ENCODE measurements around the gene CST4.
"Not testable (repeated sequence)": the region's sequence is repeated elsewhere in the genome, so short reads cannot be mapped to it uniquely, and the experiment has no call there.

The CST4 gene

DNA sequence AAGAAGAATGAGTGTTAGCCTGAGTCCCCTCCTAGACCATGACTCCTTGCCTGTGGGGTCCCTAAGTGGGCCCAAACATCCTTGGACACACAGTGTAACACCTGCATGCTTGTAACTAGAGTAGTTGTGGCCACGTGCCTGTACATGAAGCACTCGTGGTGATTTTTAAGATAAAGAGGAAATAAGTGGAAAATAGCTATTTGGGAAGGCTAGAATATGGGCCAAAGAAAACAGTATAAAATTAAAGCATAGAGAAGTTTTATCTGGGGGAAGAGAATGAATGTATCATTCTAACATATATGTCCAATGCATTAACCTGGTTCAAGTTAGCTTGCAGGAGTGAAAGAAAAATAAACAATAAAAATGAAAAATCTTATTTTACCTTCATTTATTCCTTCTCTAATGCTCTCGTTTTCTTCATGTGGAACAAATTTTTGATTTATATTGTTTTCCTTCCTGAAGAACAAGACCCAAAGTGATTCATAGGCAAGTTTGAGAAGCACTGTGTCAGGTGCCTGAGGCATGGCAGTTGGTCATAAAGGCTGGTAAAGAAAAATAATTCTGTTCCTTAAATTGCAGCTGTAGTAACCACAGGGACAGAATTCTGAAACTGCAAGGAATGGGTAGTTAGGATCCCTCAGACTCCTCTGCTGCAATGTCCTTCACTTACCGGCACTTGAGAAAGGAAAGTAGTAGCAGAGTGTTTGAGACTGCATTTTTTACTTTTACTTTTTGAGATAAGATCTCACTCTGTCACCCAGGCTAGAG is 42.5 kb downstream of the CST4 start:
- H3K4me1 Mint-ChIP-seq, result no peaks in the 10 kb centered on the region
- H3K36me3 Mint-ChIP-seq, result no peaks in the 10 kb centered on the region
- ATAC-seq, result no peak
- H3K4me3 Mint-ChIP-seq, result no peak overlapping the region
- H3K27ac Mint-ChIP-seq, result no peak overlapping the region
- no peak for DNase-seq (ENCODE audit: low spot score in 2 of 2)
- no peaks in the 10 kb centered on the region for H3K9me3 Mint-ChIP-seq

DNA sequence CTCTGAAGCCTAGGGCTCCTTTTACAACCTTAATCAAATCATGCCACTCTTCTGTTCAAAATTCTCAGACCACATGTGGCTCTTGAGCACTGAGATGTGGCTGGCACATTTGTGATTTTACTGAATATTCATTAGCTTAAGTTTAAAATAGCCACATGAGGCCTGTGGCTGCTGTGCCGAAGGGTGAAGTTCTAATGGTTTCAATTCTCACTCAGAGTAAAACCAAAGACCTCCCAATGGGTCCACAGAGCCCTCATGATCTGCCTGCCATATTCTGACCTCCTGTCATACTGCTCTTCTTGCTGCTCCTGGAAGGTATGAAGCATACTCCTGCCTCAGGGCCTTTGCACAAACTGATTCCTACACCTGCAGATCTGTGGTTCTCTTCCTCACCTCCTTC is 43.3 kb downstream of the CST4 start:
- H3K4me3 Mint-ChIP-seq, result no peak overlapping the region
- H3K4me1 Mint-ChIP-seq, result no peaks in the 10 kb centered on the region
- no peak overlapping the region for H3K27ac Mint-ChIP-seq
- H3K9me3 Mint-ChIP-seq, result no peaks in the 10 kb centered on the region
- ATAC-seq, result no peak
- DNase-seq (ENCODE audit: low spot score in 2 of 2), result no peak
- H3K36me3 Mint-ChIP-seq, result no peaks in the 10 kb centered on the region

DNA sequence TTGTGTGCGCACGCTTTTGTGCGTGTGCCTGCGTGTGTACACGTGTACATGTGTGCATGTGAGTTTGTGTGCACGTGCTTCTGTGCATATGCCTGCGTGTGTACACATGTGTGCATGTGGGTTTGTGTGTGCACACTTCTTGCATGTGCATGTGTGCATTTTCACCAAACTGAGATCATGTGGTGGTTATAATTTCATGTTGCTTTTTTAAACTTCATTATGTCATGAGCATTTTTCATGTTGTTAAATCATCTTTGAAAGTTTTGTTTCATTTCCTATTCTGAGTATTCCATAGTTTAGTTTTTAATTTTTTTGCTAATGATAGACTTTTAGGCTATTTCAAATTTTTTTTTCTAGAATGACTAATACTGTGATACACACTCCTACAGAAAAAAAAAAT is 44.7 kb downstream of the CST4 start:
- ATAC-seq (no peak), DNase-seq (ENCODE audit: low spot score in 2 of 2) (no peak)
- Mint-ChIP-seq H3K27ac (no peak overlapping the region), H3K9me3 (no peaks in the 10 kb centered on the region), H3K4me1 (no peaks in the 10 kb centered on the region), H3K36me3 (no peaks in the 10 kb centered on the region), H3K4me3 (no peak overlapping the region)

DNA sequence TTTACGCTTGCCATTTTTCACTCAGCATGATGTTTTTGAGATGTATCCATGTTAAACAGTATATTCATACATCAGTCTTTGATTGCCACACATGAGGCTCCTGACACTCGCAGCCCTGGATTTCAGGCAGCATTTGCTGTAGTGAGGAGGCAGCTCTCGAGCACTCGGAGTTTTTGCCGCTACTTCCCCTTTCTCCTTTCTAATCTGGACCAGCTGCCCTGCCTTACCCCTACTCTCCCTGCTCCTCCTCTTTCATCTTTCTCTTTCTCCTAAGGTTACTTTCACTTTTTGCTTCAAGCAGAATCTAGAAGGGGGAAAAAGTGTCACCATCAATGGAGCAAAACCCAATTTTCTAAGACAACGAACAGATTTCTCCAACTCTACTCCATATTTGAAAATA is 45.2 kb downstream of the CST4 start:
- no peak for ATAC-seq
- no peaks in the 10 kb centered on the region for H3K36me3 Mint-ChIP-seq
- no peaks in the 10 kb centered on the region for H3K9me3 Mint-ChIP-seq
- H3K4me3 Mint-ChIP-seq, result no peak overlapping the region
- H3K4me1 Mint-ChIP-seq, result no peaks in the 10 kb centered on the region
- DNase-seq (ENCODE audit: low spot score in 2 of 2), result no peak
- no peak overlapping the region for H3K27ac Mint-ChIP-seq

DNA sequence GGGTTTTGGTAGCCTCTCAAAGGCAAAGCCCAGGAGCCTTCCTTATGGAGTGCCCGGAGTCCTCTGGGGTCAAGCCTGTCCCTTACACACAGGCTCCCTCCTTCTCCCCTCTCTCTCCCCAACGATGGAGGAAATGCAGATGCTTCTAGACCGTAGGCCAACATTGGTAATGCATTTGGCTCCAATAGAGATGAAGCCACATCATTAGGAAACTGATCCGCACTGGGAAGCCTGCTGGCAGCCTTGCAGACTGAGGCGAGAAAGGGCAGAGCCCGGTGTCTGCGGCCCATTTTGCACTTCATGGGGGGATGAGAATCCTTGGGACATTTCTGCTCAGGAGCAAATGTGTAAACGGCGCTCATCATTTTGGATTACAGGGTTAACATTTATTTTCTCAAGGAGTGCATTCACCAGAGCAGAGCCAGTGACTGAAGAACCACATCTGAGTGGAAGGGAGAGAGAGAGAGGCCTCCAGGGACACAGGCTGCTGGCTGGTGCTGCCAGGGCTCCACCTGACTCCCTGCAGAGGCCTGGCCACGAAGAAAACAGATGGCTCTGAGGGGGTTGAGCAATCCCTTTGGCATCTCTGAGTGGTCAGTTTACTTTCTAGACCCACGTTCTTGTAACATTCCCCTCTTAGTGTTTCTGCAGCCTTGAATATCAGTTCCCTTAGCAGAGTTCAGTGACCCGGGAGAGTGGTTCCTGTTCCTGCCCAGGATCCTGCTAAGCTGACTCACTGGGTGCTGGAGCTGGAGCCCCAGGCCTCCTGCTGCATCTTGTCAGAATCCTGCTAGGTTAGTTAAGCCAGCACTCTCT is 46.7 kb downstream of the CST4 start:
- Mint-ChIP-seq H3K4me3 (no peak overlapping the region), H3K27ac (no peak overlapping the region), H3K9me3 (no peaks in the 10 kb centered on the region), H3K4me1 (no peaks in the 10 kb centered on the region), H3K36me3 (no peaks in the 10 kb centered on the region)
- ATAC-seq, result no peak
- no peak for DNase-seq (ENCODE audit: low spot score in 2 of 2)

DNA sequence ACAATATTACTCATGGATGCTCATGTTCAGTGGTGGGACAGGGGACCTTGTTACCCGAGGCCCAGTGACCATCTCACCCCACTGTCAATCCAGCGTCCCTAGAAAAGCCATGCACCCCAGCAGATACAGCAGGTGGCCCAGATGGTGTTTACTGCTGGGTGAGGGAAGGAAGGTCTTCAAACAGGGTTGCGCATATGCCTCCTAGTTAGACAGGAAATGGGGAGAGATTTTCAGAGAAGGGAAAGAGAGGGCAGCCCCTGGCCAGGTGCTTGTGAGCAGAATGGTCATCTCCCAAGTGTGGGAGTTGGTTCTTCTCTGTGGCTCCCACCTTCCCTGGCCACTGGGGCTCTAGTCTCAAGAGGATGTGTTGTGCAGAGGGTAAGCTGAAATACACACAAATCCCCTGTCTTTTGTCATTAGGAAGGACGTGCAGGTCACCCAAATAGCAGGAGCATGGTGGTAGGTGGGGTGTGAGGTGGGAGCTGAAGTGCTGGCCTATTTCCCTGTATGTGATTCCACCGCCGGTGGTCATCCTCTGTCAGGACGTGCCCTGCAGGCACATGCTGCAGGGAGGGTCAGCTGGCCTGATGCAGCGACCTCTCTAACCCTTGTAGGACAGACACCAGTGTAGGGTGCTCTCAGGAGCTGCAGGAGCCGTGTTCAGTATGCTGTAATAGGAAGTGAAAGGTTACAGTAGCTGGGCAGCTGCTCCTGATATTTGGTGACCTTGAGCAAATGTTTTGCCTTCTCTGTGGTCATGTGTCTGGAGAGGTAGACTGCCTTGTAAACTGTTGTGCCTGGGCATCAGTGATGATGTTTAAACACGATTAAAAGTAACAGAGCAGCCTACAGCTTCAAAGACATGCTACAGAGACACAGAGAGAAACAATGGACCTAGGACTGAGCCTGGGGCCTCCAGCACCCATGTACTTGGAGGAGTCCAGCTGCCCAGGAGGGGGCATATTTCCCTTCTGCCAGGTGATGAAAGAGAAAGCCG is 47.9 kb downstream of the CST4 start:
- Mint-ChIP-seq H3K36me3 (no peaks in the 10 kb centered on the region), H3K4me1 (no peaks in the 10 kb centered on the region), H3K4me3 (no peak overlapping the region), H3K9me3 (no peaks in the 10 kb centered on the region), H3K27ac (no peak overlapping the region)
- ATAC-seq, result no peak
- no peak for DNase-seq (ENCODE audit: low spot score in 2 of 2)

DNA sequence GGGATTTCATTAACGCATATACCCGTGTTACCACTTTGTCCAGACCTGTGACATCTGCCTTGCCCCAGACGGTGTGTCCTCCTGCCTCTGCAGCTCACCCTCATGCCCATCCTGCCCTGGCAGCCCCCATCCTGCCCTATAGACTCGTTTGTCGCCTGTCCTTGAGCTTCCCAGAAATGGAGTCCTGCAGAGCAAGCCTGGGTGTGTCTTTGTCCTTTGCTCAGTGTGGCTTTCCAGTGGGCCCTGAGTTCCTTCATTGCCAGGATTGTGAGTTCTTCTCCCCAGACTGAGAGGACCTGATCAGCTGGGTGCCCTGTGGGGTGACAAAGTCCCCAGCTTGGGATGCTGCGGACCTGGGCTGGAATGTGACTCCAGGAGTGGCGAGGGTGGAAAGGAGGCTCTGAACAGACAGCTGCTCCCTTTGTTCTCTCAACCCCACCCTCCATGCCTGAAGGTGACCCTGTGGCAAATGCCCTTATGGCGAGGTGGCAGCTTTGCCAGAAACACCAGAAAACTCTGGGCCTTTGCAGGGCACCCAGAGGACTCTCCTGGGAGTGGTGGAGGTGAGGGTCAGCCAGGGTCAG is 48.7 kb downstream of the CST4 start:
- ATAC-seq (no peak), DNase-seq (ENCODE audit: low spot score in 2 of 2) (no peak)
- no peak overlapping the region for H3K4me3 Mint-ChIP-seq
- H3K4me1 Mint-ChIP-seq, result no peaks in the 10 kb centered on the region
- no peak overlapping the region for H3K27ac Mint-ChIP-seq
- no peaks in the 10 kb centered on the region for H3K9me3 Mint-ChIP-seq
- no peaks in the 10 kb centered on the region for H3K36me3 Mint-ChIP-seq

DNA sequence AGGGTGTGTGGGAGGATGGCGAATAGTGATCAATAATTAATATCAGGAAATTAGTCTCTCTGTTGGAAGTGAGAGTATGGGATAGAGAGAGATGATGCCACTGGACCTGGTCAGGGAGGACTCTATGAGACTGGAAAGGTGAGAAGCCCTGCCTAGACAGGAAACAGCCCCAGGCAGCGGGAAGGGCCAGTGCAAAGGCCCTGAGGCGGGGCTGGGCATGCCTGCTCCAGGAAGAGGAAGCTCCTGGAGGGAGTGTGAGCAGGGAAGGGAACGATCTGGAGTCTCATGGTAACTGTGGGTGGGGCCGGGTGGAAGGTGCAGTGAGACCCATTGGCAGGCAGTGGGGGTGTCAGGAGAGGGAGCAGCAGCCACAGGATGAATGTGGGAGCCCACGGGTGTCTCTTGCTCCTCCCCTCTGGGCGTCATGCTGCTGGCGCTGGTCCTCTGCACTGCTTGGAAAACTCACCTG is 49.3 kb downstream of the CST4 start:
- no peaks in the 10 kb centered on the region for H3K9me3 Mint-ChIP-seq
- H3K4me1 Mint-ChIP-seq, result no peaks in the 10 kb centered on the region
- ATAC-seq (no peak), DNase-seq (ENCODE audit: low spot score in 2 of 2) (no peak)
- no peak overlapping the region for H3K27ac Mint-ChIP-seq
- H3K36me3 Mint-ChIP-seq, result no peaks in the 10 kb centered on the region
- H3K4me3 Mint-ChIP-seq, result no peak overlapping the region

DNA sequence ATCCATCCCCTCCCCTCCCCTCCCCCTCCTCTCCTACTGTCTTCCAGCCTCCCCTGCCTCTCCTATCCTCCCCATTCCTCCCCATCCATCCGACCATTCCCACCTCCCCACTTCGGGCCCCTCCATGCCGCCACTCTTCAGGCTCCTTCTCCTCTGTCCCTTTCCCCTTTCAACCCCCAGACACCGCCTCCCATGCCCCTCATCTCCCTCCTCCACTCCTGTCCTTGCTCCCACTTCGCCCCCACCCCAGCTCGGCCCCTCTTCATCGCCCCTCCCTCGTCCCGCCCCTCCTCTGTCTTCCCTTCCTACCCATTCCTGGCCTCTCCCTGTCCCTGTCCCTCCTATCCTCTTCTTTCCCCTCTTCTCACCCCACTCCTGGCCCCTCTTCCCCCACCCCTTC is 50.5 kb downstream of the CST4 start:
- no peaks in the 10 kb centered on the region for H3K4me1 Mint-ChIP-seq
- H3K9me3 Mint-ChIP-seq, result no peaks in the 10 kb centered on the region
- H3K27ac Mint-ChIP-seq, result no peak overlapping the region
- no peak overlapping the region for H3K4me3 Mint-ChIP-seq
- H3K36me3 Mint-ChIP-seq, result no peaks in the 10 kb centered on the region
- ATAC-seq (no peak), DNase-seq (ENCODE audit: low spot score in 2 of 2) (no peak)

DNA sequence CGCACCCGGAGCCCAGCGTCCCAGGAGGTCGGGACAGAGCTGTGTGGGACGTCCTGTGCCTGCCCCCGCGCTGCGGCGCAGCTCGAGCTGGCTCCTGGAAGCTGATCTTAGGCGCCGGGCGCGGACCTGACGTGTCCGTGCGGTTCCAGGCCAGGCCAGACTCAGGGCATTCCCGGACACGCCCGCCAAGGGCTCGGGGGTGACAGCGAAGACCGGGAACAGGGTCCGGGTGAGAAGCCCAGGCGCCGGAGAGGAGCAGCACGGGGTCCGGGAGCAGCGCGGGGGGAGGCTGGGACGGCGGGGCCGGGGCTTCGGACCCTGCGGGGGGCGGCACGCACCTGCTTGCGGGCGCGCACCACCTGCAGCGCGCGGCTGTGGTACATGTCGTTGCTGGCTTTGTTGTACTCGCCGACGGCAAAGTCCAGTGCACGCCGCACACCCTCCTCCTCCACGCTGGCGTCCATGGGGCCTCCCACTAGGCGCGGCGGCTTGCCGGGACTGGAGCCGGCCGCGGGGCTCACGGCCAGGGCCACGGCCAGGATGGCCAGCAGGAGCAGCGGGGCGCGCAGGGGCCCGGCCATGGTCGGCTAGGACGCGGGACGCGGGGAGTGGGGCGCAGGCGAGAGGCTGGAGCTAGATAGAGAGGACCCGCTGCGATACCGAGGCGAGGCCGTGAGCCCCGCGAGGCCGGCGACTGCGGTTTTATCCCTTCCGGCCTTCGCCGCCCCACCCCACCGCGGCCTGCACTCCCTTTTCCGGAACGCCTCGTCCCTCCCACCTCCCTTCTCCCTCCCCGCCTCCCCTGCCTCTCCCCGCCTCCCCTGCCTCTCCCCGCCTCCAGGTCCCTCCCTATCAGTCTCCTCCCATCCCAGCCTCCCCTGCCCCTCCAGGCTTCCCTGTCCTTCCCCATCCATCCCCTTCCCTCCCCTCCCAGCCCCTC is 51.3 kb downstream of the CST4 start, which contains the start of gene CST3:
TSS of gene CST3 (minus strand) at position 674 of the 940 bp plus-strand sequence. CDS start at position 581, 93 bp downstream.
- peak; percentile 4 for ATAC-seq
- Mint-ChIP-seq H3K36me3 (no peaks in the 10 kb centered on the region), H3K9me3 (no peaks in the 10 kb centered on the region), H3K4me1 (no peaks in the 10 kb centered on the region), H3K27ac (no peak within 1 kb of the TSS), H3K4me3 (peak within 1 kb of the TSS; percentile 52)
- no peak for DNase-seq (ENCODE audit: low spot score in 2 of 2)

DNA sequence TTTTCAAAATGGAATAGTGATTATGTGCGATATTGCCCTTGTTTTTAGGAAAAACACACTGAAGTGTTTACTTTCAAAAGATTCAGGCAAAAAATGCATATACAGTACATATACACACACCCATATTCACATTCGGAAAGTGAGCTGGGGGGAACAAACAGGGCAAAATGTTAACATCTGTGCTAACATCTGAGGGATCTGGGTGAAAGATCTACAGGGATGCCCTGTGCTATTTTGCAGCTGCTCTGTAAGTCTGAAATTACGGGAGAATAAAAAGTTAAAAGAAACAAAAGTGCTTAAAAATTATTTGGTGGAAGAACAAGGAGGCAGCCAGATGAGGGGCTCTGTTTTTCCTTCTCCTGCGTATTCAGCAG is 51.9 kb downstream of the CST4 start:
- H3K4me1 Mint-ChIP-seq, result no peaks in the 10 kb centered on the region
- H3K36me3 Mint-ChIP-seq, result no peaks in the 10 kb centered on the region
- no peak for ATAC-seq
- no peak for DNase-seq (ENCODE audit: low spot score in 2 of 2)
- no peaks in the 10 kb centered on the region for H3K9me3 Mint-ChIP-seq
- H3K4me3 Mint-ChIP-seq, result peak overlapping the region; percentile 52
- H3K27ac Mint-ChIP-seq, result no peak overlapping the region

DNA sequence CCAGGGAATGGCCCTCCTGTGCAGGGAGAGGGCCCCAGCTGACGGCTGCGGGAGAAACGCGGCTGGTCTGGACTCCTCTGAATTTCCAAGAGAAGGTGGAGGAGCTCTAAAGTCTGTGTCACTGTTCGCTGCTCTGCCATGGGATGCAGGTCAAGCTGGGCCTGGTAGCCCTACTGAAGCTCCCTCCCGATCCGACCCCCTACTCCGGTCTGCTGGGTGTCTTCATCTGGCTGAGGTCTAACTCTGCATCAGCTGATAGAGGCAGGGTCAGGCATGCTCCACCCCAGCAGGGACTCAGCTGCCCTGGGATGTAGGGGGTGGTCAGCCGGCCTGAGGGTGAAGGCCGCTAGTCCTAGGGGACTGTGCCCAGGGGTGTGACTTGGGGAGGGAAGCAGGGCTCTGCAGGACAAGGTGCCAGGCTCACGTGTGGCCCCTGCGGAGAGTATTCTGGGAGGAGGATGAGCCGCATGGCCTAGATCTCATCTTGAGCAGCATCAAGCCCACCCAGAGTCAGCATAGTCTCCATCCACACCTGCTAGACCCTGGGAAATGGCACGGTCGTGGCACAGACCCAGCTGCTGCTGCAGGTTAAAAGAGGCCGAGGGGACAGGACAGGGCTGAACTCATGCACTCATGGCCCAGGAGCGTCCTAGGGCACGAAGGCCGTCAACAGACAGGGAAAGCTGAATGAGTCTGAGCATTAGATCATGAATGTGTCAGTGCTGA is 52.5 kb downstream of the CST4 start:
- Mint-ChIP-seq H3K4me3 (peak overlapping the region; percentile 52), H3K36me3 (no peaks in the 10 kb centered on the region), H3K27ac (no peak overlapping the region), H3K9me3 (no peaks in the 10 kb centered on the region), H3K4me1 (no peaks in the 10 kb centered on the region)
- ATAC-seq, result no peak
- DNase-seq (ENCODE audit: low spot score in 2 of 2), result no peak

DNA sequence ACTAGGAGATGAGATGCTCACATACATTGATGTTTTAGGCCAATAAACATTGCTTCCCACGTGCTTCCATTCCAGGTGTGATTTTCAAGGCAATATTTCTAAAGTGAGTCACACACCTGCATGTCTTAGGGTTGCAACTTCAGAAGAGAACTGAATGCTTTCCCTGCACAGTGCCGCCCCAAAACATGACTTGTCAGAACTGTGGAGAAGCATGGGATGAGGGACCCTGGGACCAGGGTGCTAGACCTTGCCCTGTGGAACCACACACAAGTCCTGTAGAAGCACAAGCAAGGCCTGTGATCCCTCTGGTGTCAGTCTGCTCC is 53.1 kb downstream of the CST4 start:
- not testable (repeated sequence) for H3K36me3 Mint-ChIP-seq; H3K27ac Mint-ChIP-seq; DNase-seq (ENCODE audit: low spot score in 2 of 2); ATAC-seq; H3K4me3 Mint-ChIP-seq; H3K9me3 Mint-ChIP-seq; H3K4me1 Mint-ChIP-seq
